Measurements from ENCODE around the gene SHQ1. TPM values are rescaled to one million over a fixed set of nuclear protein-coding genes. Genes with fewer than 3 reads are reported as not detected.

SHQ1 gene
- total and polyA plus RNA-seq, 2 donors (not counting 3 experiments of a cell fraction or from before 2014, with no cell fraction given): 7.3 to 20.6 TPM

GRCh38 chr3:72847282-72847681 is 963 bp downstream of the SHQ1 start:
- DNase-seq (ENCODE audit: low read depth, low spot score) (no peak), FAIRE-seq (no peak)
- intact Hi-C loops (cut with micrococcal nuclease): loop anchor here (5.0 kb wide), 1 partner anchor 90 kb away; no protein-coding TSS in a partner anchor
- no peaks in the 10 kb centered on the region for H3K27me3 ChIP-seq (ENCODE audit: control insufficient read depth in 2 of 2, insufficient read depth in 2 of 2, low read length in 2 of 2)
- CTCF ChIA-PET: interaction anchor here (1.4 to 5.0 kb wide), 2 partner anchors 241 to 892 kb away, joined by 4 to 166 read pairs; no protein-coding TSS in a partner anchor
- H3K36me3 ChIP-seq (ENCODE audit: control insufficient read depth in 2 of 2, extremely low read depth in 1 of 2, insufficient read depth in 2 of 2, low read length in 2 of 2): no peaks in the 10 kb centered on the region
- POLR2A ChIA-PET: interaction anchor here (0.6 kb wide), 1 partner anchor 11 kb away, joined by 3 read pairs; no protein-coding TSS in a partner anchor
- no peak overlapping the region for H3K27ac ChIP-seq (ENCODE audit: insufficient read depth, low read depth, low read length)
- H3K4me3 ChIP-seq (replicated peaks in 1 of 3; ENCODE audit: insufficient read depth in 1 of 3, low read depth in 1 of 3, low read length in 3 of 3): peak overlapping the region; percentile 46 to 77 (median 76)
- no peaks in the 10 kb centered on the region for H3K9me1 ChIP-seq (replicated peaks; ENCODE audit: control insufficient read depth, extremely low read depth, insufficient read depth, low read length)
- BruUV-seq (replicated peaks): no TSS peak
- H3K9me3 ChIP-seq (replicated peaks; ENCODE audit: control insufficient read depth, insufficient read depth, low read length): no peaks in the 10 kb centered on the region
- no peak for TF ChIP-seq GATA2 (IDR thresholded peaks at IDR 0.05; ENCODE audit: insufficient read depth, insufficient read length, low read depth, low read length)
- no peak for TF ChIP-seq MYC (IDR thresholded peaks at IDR 0.05; ENCODE audit: low read depth, low read length)
- no peak for TF ChIP-seq POLR2A (IDR thresholded peaks at IDR 0.05; ENCODE audit: low read depth, low read length)
- TF ChIP-seq CTCF (IDR thresholded peaks at IDR 0.05; ENCODE audit: extremely low read depth in 1 of 2, insufficient read depth in 1 of 2, low read depth in 1 of 2, low read length in 2 of 2): no peak
- no peak for TF ChIP-seq FOS (IDR thresholded peaks at IDR 0.05; ENCODE audit: borderline replicate concordance, insufficient read depth, low read length)
- no peak for TF ChIP-seq POLR2AphosphoS5 (IDR thresholded peaks at IDR 0.05; ENCODE audit: insufficient read depth, low read depth, low read length)
- TF ChIP-seq JUN (IDR thresholded peaks at IDR 0.05; ENCODE audit: borderline replicate concordance, insufficient read depth, insufficient read length, low read depth): no peak
- H3K9ac ChIP-seq (replicated peaks; ENCODE audit: extremely low read depth, insufficient read depth, low read length): peak overlapping the region; percentile 33
- H3K4me1 ChIP-seq (ENCODE audit: control insufficient read depth, extremely low read depth, insufficient read depth, low read length): peaks cover 16% of the 10 kb centered on the region
- dilution Hi-C loops (cut with MboI; ENCODE audit: extremely low pct_ligation_motif_present, low sequenced_read_pairs): no loop called here
- H3K79me2 ChIP-seq (ENCODE audit: control insufficient read depth, insufficient read depth, low read length): peaks cover 18% of the 10 kb centered on the region
- H4K20me1 ChIP-seq (replicated peaks; ENCODE audit: control insufficient read depth, extremely low read depth, insufficient read depth, low read length): no peaks in the 10 kb centered on the region
- H3K4me2 ChIP-seq (ENCODE audit: insufficient read depth, low read length): peak overlapping the region; percentile 98
- H2AFZ ChIP-seq (ENCODE audit: low read depth, low read length): peak overlapping the region; percentile 53

All from endothelial cell of umbilical vein (primary cell).